Right forelimb (tissue), 1 donor: ENCODE results near the gene OAT.

ENCODE experiments used
- DNase-seq: peaks from one replicate; pipeline ENCODE4 v3.0.0-alpha.2; 2018

OAT gene

DNA sequence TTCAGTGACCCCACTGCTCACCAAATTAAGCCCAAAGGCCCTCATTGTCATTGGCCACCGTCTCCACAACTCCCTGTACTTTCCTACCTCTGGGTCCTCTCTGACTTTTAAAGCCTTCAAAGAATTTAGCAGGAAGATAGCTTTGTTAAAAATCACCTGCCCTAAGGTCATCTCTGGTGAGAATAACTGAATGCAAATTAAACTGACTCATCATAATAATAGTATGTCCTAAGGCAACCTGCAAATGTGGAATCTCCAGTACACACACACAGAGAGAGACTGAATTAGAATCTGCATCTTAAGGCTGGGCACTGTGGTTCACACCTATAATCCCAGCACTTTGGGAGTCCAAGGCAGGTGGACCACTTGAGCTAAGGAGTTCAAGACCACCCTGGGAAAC lies 24.1 kb downstream of the OAT start:
- DNase-seq: no peak

DNA sequence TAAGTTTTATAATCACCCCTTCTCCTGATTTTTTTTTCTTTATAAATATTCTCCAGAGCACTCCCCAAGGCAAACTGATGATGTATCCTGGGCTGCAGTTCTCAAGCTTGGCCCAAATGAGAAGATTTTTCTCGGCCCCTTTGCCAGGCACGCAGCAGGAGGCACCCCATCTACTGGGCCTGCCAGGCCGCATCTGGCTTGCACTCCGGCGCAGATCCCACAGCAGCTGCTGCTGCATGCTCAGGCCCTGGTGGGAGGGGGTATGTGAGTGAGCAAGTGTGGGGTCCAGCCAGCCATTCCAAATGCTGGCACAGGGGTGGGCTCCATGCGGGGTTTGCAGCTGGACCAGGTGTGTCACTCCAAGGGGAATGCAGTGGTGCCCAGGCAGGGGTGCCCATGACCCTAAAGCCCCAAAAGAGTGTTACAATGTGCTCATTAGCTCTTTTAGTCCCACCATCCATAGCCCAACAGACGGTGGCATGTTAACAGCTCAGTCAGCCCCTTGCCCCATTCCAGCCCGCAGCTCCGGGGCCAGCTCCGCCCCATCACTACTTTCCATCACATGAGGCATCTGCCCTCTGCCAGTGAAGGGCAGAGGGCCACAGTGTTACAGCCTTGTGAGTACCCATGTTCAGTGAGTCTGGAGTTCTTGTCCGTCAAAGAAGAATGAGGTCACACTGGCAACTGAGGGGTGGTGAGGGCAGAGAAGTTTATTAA lies 25.9 kb downstream of the OAT start:
- DNase-seq: no peak

DNA sequence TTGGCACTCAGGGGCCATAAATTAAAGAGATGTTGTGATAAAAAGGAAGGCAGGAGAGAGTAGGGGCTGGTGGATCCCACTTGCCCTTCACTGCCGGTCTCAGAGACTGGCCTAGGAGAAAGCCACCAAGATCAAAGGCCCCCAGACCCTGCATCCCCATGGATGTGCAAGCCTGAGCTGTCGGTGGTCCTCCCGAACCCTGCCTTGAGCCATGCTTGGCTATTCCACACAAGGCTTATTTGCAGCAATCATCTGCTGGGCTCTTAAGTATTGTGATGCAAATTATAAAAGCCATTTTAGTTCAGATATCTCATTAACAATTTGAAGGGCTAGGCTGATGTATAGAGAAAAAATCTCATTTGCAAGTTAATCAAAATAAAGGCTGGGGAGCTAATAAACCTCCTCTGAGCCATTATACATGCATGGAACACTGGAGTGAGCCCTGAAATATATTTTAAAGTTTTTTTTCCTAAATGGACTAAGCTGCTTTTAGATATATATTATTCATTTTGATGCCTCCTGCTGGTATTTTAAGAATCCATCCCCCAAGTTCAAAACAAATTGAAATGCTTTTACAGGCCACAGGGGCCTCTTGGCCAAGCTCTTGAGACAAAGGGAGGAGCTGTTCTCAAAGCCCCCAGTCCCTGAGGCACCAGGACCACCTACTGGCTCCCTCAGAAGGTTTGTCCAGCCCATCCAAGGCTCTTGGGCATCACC lies 28.1 kb downstream of the OAT start:
- no peak for DNase-seq

DNA sequence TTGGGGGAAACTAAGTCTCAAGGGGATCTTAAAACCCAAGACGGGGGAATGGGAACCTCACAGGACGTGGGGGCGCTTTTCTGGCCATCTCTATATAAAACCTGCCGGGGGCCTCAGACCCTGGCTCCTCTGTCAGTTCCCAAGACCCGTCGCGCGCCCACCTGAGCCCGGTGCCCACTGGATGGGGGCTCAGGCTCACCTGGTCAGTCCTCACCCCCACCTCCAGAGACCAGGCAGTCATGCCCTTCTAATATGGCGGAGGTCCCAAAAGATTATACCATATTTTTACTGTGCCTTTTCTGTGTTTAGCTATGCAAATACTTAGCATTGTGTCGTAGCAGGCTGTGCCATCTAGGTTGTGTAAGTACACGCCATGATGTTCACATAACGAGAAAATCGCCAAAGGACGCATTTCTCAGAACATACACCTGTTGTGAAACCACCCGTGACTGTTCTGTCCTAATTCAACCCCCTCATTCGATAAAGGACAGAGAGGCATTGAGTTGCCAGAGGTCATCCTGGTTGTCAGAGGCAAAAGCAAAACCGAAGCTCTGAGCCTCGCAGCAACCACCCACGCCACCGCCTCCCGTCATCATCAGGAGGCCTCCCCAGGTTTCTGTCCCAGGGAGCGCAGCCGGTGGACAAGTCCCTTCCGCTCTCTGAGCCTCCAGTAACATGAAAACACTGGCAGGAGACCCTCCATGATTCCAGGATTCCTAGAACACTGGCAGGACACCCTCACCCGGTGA lies 28.9 kb downstream of the OAT start:
- no peak for DNase-seq

DNA sequence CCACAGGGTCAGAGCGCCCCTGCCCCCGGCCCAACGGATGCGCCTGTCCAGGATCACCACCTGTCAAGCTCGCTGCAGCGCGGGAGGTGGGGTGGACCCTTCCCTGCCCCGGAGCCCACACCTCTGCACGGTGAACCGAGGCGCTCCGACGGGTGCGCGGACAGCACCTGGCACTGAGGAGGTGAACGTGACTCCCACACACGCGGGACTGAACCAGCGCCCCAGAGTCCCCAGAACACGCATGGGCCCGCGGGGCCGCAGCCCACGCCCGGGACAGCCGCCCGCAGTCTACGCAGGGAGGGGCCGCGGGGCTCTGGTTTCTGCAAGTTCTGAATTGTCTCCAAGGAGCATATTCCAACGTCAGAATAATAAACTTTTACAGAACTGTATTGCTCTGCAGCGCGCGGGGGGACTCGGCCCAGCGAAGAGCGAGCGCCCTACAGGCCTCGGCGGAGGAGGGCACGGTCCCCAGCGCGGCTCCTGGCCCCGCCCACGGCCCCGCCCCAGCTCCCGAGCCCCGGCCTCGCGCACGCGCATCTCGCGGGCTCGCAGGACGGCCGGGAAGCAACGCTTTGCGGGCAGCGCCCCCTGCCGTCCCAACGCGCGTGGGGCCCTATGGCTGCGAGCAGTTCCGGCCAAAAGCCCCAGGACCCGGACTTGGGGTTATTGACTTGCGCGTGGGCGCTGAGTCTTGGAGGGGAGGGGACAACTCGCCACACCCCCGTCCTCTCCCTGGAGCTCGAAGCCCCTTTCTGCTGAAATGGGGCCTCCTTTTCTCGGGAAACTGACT lies 29.7 kb downstream of the OAT start:
- DNase-seq: peak; percentile 96

DNA sequence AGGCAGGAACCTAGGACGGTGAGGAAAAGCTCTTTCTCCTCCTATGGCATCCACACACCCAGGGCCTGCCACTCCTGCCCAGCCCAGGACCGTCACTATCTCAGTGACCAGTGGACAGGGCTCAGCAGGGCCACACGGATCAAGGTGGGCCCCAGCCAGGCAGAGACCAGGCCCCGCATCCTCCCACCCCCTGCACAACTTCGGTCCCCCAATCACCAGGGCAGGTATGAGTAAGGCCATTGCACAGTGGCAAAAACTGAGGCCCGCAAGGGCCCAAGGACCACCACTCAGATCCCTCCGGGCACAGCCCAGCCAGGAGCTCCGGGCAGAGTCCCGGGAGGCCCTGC lies 30.3 kb downstream of the OAT start:
- no peak for DNase-seq

DNA sequence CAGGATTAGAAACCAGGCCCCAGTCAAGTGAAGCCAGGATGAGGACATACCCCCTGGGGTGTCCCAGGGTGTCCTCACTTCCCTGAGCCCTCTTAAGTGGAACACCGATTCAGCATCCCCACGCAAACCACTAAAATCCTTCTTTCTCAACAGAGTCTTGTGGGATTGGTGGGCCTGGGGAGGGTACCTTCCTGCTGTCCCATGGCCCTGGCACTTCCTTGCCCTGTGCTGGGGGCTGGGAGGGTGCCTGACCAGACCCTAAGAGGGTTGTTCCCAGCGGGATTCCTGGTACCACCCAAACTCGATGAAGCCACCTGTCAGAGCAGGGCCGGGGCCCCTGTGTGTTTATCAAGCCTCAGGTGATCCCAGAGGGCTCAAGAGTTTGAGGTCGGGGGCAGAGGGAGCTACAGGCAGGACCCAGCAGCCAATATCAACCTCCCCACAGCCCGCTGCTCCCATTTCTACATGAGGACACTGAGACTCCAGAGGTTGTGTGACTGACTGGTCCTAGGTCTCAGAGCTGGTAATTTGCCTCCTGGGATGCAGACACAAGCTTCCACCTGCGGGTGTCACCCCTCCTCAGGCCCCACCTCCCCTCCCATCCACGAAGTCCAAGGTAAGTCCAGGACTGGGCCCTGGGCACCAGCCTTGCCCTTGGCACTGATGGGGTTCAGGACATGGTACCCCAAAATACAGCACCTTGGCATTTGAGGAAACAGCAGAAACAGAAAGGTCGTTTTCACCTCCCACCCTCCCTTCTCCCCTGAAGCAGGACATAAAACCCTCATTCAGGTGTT lies 31.4 kb downstream of the OAT start:
- no peak for DNase-seq

DNA sequence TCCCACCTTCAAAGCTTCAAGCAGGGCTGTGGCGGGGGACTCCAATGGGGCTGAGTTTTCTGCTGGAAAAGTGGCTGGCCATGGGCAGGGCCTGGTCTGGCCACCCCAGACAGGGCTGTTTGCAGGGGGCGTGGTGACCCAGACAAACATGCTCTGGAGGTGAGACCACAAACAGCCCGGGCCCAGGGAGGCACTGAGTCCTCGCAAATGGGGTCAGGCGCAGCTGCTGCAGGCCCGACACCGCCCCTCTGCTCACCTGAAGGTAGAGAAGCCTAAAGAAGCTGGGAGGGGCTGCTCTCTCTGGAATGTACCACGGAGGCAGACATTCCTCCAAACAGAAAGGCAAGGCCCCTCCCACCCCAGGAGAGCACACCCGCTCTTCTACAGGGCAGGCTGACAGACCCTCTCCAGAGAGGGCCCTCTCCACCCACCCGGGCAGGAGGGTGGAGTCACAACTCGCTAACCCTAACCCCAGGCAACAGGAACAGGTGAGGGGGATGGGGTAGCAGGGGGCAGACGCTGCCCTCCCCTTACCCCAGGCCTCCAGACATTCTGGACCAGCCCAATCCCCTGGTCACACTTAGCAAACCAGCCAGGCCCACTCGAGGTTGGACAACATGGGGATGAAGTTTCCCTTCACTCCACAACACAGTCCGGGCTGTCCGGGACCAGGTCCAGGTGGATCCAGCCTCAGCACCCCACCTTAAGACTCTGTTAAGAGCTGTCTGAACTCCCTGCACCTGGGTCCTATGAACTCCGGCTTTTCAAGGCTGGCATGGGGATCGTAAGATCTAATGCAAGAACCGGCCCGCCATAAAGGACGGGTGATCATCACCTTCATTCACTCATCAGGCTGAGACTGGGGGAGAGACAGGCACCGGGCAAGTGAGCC lies 32.3 kb downstream of the OAT start:
- DNase-seq: no peak

DNA sequence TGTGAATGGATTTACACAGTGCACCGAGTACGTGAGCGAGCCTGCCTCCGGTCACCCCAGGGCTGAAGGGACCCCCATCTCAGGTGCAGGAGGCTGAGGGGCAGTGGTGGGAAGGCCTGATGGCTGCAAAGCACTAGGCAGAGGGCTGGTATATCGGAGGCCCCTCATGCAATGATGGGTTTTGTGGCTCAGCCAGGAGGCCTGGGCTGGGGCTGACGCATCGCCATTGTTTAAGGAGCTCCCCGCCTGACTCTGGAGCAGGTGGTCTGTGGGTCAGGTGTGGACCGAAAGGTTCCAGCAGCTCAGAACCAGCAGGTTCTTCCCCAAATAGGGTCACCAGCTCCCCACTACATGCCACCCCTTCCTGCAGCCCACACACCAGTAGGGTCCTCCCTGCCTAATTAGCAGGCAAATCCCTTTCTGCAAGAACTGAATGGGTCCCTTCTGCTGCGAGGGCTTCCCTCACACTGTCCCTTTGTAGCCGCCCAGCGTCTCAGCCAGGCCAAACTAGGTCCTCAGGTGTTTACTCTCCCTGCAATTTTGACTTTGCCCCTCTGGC lies 33.0 kb downstream of the OAT start:
- DNase-seq: no peak

DNA sequence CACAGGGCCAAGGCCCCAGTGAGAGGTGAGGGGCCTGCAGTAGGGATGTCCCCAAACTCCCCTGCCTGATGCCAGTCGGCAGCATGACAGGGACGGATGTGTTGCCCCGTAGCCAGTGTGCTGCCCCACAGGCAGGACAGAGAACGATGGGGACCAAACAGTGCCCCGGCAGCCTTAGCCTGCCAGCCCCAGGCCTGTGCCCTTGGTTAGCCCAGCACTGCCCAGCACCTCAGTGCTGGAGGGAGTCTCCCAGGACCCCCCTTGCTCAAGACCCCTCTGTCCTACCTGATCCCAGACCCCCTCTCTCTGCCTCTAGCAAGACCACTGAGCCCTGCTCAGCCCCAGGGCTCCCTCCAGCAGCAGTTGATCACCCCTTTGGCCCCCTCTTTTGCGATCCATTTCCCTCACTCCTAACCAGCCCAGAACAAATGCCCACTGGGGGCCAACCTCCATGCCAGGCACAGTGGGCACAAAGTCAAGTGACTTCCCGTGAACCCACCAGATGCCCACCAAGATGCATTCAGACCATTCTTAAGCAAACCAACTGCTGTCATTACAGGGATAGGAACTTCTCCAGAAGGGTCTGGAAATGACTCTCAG lies 34.0 kb downstream of the OAT start:
- no peak for DNase-seq

DNA sequence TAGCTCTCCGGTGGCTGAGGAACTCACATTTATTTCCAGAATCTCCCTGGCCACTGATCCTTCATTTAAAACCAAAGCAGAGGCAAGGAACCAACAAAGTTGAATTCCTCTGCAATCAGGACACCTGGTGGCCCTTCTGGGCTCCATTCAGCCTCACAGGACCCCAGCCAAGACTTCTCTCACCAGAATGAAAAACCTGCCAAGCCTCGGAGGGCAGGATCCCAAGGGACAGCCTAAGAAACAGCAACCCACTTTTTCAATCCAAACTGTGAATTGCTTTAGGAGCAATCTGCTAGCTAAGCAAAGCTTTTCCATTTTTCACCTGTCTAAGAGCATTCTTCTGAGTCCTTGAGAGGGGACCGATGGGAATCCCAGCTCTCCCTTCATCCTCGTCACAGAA lies 34.6 kb downstream of the OAT start:
- no peak for DNase-seq

DNA sequence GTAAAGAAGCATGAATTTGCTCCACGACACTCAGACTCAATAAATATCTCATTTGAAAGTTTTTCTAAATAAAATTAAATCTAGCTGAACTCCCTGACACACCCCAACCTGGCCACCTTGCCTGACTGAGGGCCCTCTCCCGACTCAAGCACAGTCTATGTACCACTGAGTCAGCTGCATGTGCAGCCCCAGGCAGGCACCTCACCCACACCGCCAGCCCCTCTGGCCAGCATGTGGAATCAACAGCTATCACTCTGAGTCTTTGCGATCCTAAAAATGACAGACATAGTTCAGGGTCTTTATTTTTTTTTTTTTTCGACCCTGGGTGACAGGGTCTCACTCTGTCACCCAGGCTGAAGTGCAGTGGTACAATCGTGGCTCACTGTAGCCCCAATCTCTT lies 35.2 kb downstream of the OAT start:
- DNase-seq: no peak

DNA sequence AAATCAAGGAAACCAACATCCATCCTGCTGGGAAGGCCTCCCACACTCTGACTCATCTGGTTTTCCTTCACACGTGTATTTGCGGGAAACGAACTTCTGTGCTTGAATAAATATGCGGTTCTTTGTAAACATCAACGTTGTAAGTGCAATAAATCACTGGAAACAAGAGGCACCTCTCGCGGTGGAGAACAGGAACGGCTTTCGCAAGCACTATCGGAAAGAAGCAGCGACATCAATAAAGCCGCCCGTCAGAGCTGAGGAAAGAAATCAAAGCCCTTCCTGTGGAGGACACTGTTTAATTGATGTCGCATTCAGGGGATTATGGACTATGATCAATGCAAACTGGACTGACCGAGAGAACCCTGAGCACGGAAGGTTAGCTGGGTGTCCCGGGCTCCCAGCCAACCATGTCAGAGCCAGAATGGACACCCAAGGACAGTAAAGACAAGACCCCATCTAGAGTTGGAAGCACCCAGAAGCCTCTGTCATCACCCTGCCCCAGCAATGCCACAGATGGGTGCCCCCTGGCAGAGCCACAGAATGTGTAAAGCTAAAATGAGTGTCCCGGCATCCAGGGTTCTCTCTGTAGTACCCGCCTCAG lies 37.6 kb downstream of the OAT start:
- DNase-seq: no peak

DNA sequence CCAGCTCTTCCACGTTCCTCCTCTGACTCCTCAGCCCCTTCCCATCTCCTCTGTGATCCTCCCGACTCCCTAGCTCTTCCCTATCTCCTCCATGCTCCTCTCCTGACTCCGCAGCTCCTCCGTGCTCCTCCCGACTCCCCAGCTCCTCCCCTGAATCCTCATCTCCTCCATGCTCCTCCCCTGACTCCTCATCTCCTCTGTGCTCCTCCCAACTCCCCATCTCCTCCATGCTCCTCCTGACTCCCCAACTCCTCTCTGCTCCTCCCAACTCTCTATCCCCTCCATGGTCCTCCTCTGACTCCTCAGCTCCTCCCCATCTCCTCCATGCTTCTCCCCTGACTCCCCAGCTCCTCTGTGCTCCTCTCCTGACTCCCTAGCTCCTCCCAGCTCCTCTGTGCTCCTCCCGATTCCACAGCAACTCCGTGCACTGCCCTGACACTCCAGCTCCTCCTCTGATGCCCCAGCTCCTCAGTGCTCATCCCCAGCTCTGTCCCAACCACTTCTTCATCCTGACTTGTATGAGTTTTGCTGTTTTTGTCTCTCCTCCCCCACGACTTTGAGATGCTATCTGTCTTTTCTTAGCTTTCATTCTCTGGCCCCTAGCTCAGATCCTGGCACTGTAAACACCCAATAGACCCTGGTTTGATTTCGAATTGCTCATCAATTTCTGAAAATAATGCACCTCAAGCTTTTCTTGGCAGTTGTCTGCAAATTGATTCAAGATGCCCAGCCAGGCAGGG lies 38.3 kb downstream of the OAT start:
- DNase-seq: no peak

DNA sequence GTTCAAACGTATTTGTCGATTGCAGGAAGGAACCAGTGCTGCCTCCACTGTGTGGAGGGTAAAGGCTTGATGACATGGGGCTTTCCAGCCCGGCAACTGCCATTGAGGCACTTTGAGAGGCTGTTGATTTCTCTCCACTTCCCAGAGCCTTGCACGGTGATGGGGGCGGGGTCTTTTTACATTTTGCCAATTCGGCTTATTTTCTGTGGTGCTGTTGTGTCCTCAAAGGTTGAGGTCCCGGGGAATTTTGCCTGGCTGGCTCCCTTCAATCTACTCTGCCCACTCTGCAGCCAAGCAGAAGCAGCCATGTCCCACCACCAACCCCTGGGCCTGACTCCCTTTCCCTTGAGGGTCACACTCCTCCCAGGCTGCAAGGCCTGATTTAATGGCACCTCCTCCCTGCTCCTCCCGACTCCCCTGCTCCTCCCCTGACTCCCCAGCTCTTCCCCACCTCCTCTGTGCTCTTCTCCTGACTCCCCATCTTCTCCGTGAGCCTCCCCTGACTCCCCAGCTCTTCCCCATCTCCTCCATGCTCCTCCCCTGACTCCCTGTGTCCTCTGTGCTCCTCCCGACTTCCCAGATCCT lies 39.0 kb downstream of the OAT start:
- no peak for DNase-seq

DNA sequence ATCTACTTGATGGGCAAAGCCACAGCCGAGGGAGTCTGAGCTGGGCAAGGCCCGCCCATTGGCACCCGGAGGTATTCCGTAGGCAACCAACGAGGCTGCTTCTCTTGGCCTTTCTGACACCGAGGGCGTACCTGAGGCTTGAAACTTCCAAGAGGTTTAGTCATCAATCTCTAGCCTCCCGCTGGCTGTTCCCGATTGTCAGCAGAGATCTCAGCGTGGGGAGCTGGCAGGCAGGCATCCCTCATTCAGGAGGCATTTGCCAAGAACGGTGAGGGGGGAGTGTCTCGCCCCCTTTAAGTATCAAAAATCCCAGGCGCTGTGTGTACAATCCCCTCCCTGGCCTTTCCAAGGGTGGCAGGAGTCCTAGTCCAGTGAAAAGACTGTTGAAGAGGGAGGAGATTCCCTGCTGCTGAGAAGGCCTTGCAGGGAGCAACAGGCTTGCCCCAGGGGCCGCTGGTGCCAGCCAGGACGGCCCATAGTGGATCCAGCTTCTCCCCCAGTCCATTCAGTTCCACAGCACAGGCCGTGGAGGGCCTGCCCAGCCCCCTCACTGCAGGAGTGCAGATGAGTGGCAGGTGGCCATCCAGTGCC lies 39.7 kb downstream of the OAT start:
- DNase-seq: no peak

DNA sequence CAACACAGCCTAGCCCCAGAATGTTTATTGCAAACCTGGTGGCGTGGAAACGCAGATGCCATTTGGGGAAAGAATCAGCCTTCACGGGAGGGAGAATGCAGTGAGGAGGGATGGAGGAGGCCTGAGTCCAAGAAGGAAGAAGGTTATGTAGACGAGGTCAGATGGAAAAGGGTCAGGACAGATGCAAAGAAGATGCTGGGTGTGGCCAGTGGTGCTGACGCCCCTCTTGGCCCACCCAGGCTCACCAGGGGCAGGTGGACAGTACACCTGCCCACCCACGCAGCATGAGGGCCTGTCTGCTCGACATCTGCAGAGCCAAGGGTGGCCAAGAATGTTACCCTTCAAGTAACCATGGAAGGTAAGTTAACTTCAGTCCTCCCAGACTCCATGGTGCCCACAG lies 40.5 kb downstream of the OAT start:
- DNase-seq: no peak

DNA sequence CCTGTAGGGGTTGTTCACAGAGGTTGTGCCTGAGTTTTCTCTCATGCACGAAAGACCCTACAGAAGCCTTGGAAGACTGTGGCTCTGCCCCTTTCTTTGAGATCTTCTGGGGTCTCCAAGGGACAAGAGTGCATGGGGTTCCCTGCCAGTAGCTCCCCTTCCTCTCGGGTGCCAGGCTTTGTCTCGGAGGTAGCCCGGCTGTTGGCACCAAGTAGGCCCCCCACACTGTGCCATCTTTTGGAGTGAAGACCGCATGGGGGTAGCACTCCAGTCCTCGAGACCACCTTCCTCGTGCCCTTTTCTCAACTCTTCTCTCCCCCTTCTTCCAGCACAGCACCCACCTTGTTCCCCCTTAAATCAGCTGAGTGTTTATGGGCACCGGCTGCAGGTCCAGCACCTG lies 41.6 kb downstream of the OAT start:
- no peak for DNase-seq

DNA sequence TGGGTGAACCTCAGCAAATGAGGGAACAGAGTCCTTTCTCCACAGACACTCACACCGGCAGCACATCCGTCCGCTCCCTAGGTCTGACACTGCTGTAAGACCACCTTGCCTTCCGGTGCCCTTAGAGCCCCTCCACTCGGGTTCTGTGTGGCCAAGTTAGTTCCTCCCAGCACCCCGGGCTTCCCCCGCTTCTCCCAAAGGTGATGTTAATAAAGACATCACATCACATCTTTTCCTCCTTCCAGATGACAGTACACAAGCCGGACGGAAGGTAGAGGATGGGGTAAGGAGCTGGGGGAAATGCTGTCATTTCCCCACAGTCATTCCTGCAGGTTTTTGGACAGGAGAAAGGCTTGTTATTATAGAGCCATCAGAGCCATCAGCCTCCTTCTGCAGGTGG lies 42.3 kb downstream of the OAT start:
- no peak for DNase-seq
